ENCODE measurements around the gene IL1A. TPM values are rescaled to one million over a fixed set of nuclear protein-coding genes. Genes with fewer than 3 reads are reported as not detected.

Gene IL1A
- total and polyA plus RNA-seq, 9 of the 15 experiments (the other 6 are each of a cell fraction or from before 2014, with no cell fraction given) = 0.03 to 0.27 (median 0.14) TPM; not detected in 2

GRCh38 chr2:112728029-112728362 is 56.3 kb downstream of the IL1A start (continued):
- TF ChIP-seq, protein P1, sequence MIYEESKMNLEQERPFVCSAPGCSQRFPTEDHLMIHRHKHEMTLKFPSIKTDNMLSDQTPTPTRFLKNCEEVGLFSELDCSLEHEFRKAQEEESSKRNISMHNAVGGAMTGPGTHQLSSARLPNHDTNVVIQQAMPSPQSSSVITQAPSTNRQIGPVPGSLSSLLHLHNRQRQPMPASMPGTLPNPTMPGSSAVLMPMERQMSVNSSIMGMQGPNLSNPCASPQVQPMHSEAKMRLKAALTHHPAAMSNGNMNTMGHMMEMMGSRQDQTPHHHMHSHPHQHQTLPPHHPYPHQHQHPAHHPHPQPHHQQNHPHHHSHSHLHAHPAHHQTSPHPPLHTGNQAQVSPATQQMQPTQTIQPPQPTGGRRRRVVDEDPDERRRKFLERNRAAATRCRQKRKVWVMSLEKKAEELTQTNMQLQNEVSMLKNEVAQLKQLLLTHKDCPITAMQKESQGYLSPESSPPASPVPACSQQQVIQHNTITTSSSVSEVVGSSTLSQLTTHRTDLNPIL (CRISPR knock-in tag; IDR thresholded peaks at IDR 0.05) = no peak
- no peak for TF ChIP-seq PHF21A (IDR thresholded peaks at IDR 0.05; ENCODE audit: borderline replicate concordance, low read depth)
- peak; percentile 87 for TF ChIP-seq ARID1B (IDR thresholded peaks at IDR 0.05)
- TF ChIP-seq FOXA3 (CRISPR knock-in tag; conservative IDR thresholded peaks at IDR 0.05 in 1 of 2, IDR thresholded peaks at IDR 0.05 in 1 of 2) = peak; percentile 27 to 55; a peak in 2 of 4 replicates
- TF ChIP-seq, protein P2, sequence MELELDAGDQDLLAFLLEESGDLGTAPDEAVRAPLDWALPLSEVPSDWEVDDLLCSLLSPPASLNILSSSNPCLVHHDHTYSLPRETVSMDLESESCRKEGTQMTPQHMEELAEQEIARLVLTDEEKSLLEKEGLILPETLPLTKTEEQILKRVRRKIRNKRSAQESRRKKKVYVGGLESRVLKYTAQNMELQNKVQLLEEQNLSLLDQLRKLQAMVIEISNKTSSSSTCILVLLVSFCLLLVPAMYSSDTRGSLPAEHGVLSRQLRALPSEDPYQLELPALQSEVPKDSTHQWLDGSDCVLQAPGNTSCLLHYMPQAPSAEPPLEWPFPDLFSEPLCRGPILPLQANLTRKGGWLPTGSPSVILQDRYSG (tag; conservative IDR thresholded peaks at IDR 0.05; ENCODE audit: low read depth) = no peak
- peak; percentile 47 for TF ChIP-seq MEIS2 (IDR thresholded peaks at IDR 0.05; ENCODE audit: partially characterized antibody)
- TF ChIP-seq ZNF639 (CRISPR knock-in tag; conservative IDR thresholded peaks at IDR 0.05 in 1 of 2, IDR thresholded peaks at IDR 0.05 in 1 of 2) = no peak
- TF ChIP-seq, protein P3, sequence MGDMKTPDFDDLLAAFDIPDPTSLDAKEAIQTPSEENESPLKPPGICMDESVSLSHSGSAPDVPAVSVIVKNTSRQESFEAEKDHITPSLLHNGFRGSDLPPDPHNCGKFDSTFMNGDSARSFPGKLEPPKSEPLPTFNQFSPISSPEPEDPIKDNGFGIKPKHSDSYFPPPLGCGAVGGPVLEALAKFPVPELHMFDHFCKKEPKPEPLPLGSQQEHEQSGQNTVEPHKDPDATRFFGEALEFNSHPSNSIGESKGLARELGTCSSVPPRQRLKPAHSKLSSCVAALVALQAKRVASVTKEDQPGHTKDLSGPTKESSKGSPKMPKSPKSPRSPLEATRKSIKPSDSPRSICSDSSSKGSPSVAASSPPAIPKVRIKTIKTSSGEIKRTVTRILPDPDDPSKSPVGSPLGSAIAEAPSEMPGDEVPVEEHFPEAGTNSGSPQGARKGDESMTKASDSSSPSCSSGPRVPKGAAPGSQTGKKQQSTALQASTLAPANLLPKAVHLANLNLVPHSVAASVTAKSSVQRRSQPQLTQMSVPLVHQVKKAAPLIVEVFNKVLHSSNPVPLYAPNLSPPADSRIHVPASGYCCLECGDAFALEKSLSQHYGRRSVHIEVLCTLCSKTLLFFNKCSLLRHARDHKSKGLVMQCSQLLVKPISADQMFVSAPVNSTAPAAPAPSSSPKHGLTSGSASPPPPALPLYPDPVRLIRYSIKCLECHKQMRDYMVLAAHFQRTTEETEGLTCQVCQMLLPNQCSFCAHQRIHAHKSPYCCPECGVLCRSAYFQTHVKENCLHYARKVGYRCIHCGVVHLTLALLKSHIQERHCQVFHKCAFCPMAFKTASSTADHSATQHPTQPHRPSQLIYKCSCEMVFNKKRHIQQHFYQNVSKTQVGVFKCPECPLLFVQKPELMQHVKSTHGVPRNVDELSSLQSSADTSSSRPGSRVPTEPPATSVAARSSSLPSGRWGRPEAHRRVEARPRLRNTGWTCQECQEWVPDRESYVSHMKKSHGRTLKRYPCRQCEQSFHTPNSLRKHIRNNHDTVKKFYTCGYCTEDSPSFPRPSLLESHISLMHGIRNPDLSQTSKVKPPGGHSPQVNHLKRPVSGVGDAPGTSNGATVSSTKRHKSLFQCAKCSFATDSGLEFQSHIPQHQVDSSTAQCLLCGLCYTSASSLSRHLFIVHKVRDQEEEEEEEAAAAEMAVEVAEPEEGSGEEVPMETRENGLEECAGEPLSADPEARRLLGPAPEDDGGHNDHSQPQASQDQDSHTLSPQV (IDR thresholded peaks at IDR 0.05) = peak; percentile 45
- TF ChIP-seq CBFB (CRISPR knock-in tag; IDR thresholded peaks at IDR 0.05) = no peak
- no peak for TF ChIP-seq CBX3 (IDR thresholded peaks at IDR 0.05; ENCODE audit: borderline replicate concordance in 1 of 2, low read length in 2 of 2)
- no peak for TF ChIP-seq BHLHE40 (IDR thresholded peaks at IDR 0.05; ENCODE audit: low read length)
- peak; percentile 67 to 77 for TF ChIP-seq KDM1A (IDR thresholded peaks at IDR 0.05)
- no peak for TF ChIP-seq RBM17 (IDR thresholded peaks at IDR 0.05; ENCODE audit: borderline replicate concordance, low read depth, low read length)
- TF ChIP-seq, protein P4, sequence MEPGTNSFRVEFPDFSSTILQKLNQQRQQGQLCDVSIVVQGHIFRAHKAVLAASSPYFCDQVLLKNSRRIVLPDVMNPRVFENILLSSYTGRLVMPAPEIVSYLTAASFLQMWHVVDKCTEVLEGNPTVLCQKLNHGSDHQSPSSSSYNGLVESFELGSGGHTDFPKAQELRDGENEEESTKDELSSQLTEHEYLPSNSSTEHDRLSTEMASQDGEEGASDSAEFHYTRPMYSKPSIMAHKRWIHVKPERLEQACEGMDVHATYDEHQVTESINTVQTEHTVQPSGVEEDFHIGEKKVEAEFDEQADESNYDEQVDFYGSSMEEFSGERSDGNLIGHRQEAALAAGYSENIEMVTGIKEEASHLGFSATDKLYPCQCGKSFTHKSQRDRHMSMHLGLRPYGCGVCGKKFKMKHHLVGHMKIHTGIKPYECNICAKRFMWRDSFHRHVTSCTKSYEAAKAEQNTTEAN (CRISPR knock-in tag; IDR thresholded peaks at IDR 0.05) = no peak
- TF ChIP-seq SOX6 (IDR thresholded peaks at IDR 0.05) = 0 out of 2 replicates have a peak, but pooled peaks have one; percentile 36
- TF ChIP-seq TEAD4 (IDR thresholded peaks at IDR 0.05; ENCODE audit: low read length) = peak; percentile 66; the same call in 1 of the 2 replicates
- no peak for TF ChIP-seq TEAD4 (CRISPR knock-in tag; IDR thresholded peaks at IDR 0.05; ENCODE audit: borderline replicate concordance)
- no peak for TF ChIP-seq ZFX (CRISPR knock-in tag; IDR thresholded peaks at IDR 0.05)
- TF ChIP-seq HMG20A (CRISPR knock-in tag; conservative IDR thresholded peaks at IDR 0.05) = no peak

Measured in K562 (cell line).